Gastrocnemius medialis (tissue), 4 donors: Measurements from ENCODE around the gene RAB9A. TPM values are rescaled to one million over a fixed set of nuclear protein-coding genes. Genes with fewer than 3 reads are reported as not detected.
A peak's percentile ranks its signal among the peaks of the same experiment; 100 is the strongest.

ENCODE experiments used
- ATAC-seq, 2 donors: fragments of 150-250 bp; one replicate each; pipeline ENCODE4 v1.9.1; 2016
- DNase-seq, 2 donors: peaks; one replicate each; pipeline ENCODE4 v3.0.0-alpha.2; 2019
- H3K27ac ChIP-seq, 4 donors: fragments of 200-600 bp; sonication (generic); 1 replicate in 1 of 4; 2 replicates in 3 of 4; pipeline ENCODE4 v1.5.1; 2016 to 2018; ENCODE audit warnings: mild to moderate bottlenecking in 2 of 4, moderate library complexity in 1 of 4
- H3K27me3 ChIP-seq, 3 donors: fragments of 200-600 bp; sonication (generic) in 2 of 3; 1 replicate in 1 of 3; 2 replicates in 2 of 3; pipeline versions ENCODE4 v1.5.1 to v1.6.0; 2016 to 2019; ENCODE audit warnings: mild to moderate bottlenecking in 1 of 3, moderate library complexity in 1 of 3
- H3K36me3 ChIP-seq, 2 donors: fragments of 200-600 bp; sonication (generic) in 1 of 2; one replicate each; pipeline ENCODE4 v1.5.1; 2017 to 2018
- H3K4me1 ChIP-seq, 2 donors: fragments of 200-600 bp; sonication (generic) in 1 of 2; one replicate each; pipeline ENCODE4 v1.5.1; 2016 to 2017; ENCODE audit warnings: mild to moderate bottlenecking in 2 of 2
- H3K4me3 ChIP-seq, 4 donors: fragments of 200-600 bp; sonication (generic) in 3 of 4; 1 replicate in 1 of 4; 2 replicates in 3 of 4; pipeline ENCODE4 v1.5.1; 2016 to 2019; ENCODE audit warnings: mild to moderate bottlenecking in 2 of 4
- H3K9me3 ChIP-seq, 3 donors: fragments of 200-600 bp; sonication (generic) in 2 of 3; 1 replicate in 1 of 3; 2 replicates in 2 of 3; pipeline ENCODE4 v1.5.1; 2016 to 2019
- POLR2A ChIP-seq, 2 donors: fragments of 450-650 bp; IDR thresholded peaks; one replicate each; pipeline ENCODE4 v1.6.1; 2017; ENCODE audit warnings: antibody characterized with exemption in 2 of 2, mild to moderate bottlenecking in 2 of 2, moderate library complexity in 2 of 2
- in situ Hi-C, 4 donors: fragments of 200-750 bp; cut with MboI; loops; one replicate each; pipeline versions ENCODE4 v1.15.0 to v1.8.0; 2017; ENCODE audit warnings: low sequenced_read_pairs in 4 of 4
- intact Hi-C: fragments of 100-400 bp; cut with DNase I; formaldehyde crosslinking; loops from one replicate; pipeline ENCODE4 v1.15.1; 2023; ENCODE audit warnings: low total_unique reads
- total RNA-seq, 4 donors: library from RNA; depleted of rRNA; stranded (reverse); fragments of >200 nt; gene quantifications; one replicate each; pipeline versions ENCODE4 v1.1.0 to v1.2.3, GENCODE V29; 2016
- TF ChIP-seq, protein P1 (sequence below), 5 experiments: fragments of 450-650 bp in 3 of 5; fragments of 200-600 bp in 2 of 5; sonication (generic) in 2 of 5; IDR thresholded peaks in 4 of 5; conservative IDR thresholded peaks in 1 of 5; 1 replicate in 4 of 5; 2 replicates in 1 of 5; pipeline ENCODE4 v1.5.1; 2016 to 2019; ENCODE audit warnings: antibody characterized with exemption in 5 of 5, mild to moderate bottlenecking in 3 of 5, moderate library complexity in 3 of 5

The RAB9A gene
- total RNA-seq, 4 donors from 2014 or later = 15.0 to 21.7 (median 18.5) TPM

DNA sequence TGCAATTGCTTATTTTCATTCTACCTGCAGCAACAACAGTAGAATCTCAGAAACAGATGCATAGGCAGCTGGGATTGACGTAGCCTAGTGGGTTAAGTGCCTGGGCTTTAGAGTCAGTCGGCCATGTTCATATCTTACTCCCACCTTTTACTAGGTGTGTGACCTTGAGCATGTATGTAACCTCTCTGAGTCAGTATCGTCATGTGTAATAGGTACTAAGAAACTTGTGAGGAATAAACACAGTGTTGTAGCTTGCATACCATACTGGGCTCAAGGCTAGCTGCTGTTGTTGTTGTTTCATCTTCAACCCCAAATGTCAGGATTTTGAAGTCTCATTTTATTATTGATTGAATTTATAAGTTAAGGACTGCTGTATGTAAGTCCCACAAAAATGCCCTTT lies 14.2 kb downstream of the RAB9A start:
- H3K27me3 ChIP-seq = no peaks in the 10 kb centered on the region
- H3K9me3 ChIP-seq = no peaks in the 10 kb centered on the region
- no peak overlapping the region for H3K4me3 ChIP-seq
- in situ Hi-C loops (no loop called here), intact Hi-C loops (no loop called here)
- TF ChIP-seq, protein P1, sequence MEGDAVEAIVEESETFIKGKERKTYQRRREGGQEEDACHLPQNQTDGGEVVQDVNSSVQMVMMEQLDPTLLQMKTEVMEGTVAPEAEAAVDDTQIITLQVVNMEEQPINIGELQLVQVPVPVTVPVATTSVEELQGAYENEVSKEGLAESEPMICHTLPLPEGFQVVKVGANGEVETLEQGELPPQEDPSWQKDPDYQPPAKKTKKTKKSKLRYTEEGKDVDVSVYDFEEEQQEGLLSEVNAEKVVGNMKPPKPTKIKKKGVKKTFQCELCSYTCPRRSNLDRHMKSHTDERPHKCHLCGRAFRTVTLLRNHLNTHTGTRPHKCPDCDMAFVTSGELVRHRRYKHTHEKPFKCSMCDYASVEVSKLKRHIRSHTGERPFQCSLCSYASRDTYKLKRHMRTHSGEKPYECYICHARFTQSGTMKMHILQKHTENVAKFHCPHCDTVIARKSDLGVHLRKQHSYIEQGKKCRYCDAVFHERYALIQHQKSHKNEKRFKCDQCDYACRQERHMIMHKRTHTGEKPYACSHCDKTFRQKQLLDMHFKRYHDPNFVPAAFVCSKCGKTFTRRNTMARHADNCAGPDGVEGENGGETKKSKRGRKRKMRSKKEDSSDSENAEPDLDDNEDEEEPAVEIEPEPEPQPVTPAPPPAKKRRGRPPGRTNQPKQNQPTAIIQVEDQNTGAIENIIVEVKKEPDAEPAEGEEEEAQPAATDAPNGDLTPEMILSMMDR (IDR thresholded peaks at IDR 0.05 in 4 of 5, conservative IDR thresholded peaks at IDR 0.05 in 1 of 5) = no peak
- no peak for TF ChIP-seq POLR2A (IDR thresholded peaks at IDR 0.05)
- H3K36me3 ChIP-seq = no peaks in the 10 kb centered on the region
- ATAC-seq (no peak), DNase-seq (no peak)
- H3K4me1 ChIP-seq = peaks cover 23 to 33% of the 10 kb centered on the region in 2 donors
- H3K27ac ChIP-seq = peak overlapping the region in 2 of 4 donors; percentile 6 to 50

DNA sequence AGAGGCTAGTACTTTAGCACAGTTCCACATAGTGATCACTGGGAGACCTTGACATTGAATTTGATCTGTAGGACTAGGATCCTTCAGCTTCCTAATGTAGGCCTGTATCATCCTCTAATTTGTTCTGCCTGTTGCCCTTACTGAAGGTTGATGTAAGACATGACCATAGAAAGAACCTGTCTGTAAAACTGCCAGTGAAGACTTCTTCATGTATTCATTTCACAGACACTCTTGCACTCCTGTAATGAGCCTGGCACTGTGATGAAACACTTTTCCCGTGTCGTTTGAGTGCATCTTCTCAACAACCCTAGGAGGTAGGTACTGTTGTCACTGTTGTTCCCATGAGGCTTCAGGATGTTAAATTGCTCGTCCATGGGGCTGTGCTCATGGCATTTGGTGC lies 14.7 kb downstream of the RAB9A start:
- no peak for TF ChIP-seq POLR2A (IDR thresholded peaks at IDR 0.05)
- TF ChIP-seq, protein P1 (IDR thresholded peaks at IDR 0.05 in 4 of 5, conservative IDR thresholded peaks at IDR 0.05 in 1 of 5) = no peak
- no peak for DNase-seq
- peak overlapping the region in 2 of 4 donors; percentile 6 to 50 for H3K27ac ChIP-seq
- H3K27me3 ChIP-seq = no peaks in the 10 kb centered on the region
- no peak overlapping the region for H3K4me3 ChIP-seq
- no peaks in the 10 kb centered on the region for H3K9me3 ChIP-seq
- ATAC-seq = peak in 1 of 2 donors; percentile 86
- H3K4me1 ChIP-seq = peaks cover 18 to 29% of the 10 kb centered on the region in 2 donors
- H3K36me3 ChIP-seq = no peaks in the 10 kb centered on the region
- intact Hi-C loops = no loop called here
- in situ Hi-C loops = no loop called here

DNA sequence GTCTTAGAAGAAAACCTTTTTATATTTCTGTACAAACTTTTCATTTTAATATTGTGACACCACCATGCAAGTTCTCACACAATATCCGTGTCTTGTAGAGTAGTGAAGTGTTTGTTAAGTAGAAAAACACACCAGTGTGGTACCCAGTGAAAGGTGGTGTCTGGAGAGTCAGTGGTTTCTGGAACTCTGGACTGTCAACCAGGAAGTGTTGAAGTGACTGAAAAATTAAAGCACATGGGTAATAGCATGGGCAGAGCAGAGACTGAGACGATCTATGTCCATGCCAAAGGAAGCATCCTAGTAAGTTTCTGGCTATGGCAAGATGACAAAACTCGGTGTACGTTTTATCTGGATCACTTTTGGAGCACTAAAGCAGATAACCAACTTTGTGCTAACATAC lies 22.2 kb downstream of the RAB9A start:
- Histone ChIP-seq H3K4me3 (no peak overlapping the region), H3K36me3 (no peaks in the 10 kb centered on the region), H3K9me3 (no peaks in the 10 kb centered on the region), H3K4me1 (no peaks in the 10 kb centered on the region), H3K27me3 (no peaks in the 10 kb centered on the region), H3K27ac (no peak overlapping the region)
- in situ Hi-C loops = no loop called here
- ATAC-seq (no peak), DNase-seq (no peak)
- intact Hi-C loops = no loop called here
- TF ChIP-seq, protein P1 (IDR thresholded peaks at IDR 0.05 in 4 of 5, conservative IDR thresholded peaks at IDR 0.05 in 1 of 5) = no peak
- TF ChIP-seq POLR2A (IDR thresholded peaks at IDR 0.05) = no peak

DNA sequence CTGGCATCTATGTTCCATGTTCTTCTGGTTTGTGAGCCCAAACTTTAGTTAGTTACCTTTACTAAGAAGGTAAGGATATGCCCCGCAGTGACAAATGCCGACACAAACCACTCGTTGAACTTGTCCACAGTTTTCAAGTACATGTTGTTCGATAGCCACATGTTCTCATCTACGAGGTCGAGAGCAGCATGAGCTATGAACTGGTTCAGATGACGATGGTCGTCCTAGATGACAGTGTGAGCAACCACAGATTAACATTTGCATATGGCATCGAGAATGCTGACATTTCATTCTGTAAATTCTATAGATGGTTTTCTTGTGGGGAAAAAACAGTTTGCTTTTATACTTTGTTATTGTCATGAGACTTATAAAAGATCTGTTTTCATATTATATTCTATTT lies 27.5 kb downstream of the RAB9A start:
- Histone ChIP-seq H3K4me3 (no peak overlapping the region), H3K27ac (no peak overlapping the region), H3K27me3 (no peaks in the 10 kb centered on the region), H3K36me3 (no peaks in the 10 kb centered on the region), H3K4me1 (peaks cover 5% of the 10 kb centered on the region in 2 donors), H3K9me3 (no peaks in the 10 kb centered on the region)
- no peak for TF ChIP-seq POLR2A (IDR thresholded peaks at IDR 0.05)
- TF ChIP-seq, protein P1 (IDR thresholded peaks at IDR 0.05 in 4 of 5, conservative IDR thresholded peaks at IDR 0.05 in 1 of 5) = no peak
- ATAC-seq = no peak
- in situ Hi-C loops (no loop called here), intact Hi-C loops (no loop called here)
- DNase-seq = no peak

DNA sequence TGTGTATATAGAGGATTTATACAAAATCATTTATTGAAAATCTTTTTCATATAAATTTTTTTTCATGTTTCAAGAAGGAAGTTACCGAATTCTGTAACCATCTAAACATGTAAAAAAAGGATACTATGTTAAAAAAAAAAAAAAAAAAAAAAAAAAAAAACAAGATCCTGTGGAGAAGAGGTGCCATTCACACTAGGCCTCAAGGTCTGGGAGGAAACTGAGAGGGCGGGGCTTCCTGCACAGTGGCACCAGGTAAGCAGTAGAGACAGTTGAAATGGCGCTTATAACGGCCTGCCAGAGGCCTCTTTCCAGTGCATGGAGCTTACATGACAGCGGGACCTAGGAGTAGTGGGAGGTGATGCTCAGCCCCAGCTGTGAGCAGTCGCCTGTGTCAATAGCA lies 28.0 kb downstream of the RAB9A start:
- no peak for DNase-seq
- Histone ChIP-seq H3K27ac (no peak overlapping the region), H3K36me3 (no peaks in the 10 kb centered on the region), H3K4me3 (no peak overlapping the region), H3K27me3 (no peaks in the 10 kb centered on the region), H3K4me1 (peaks cover 5 to 9% of the 10 kb centered on the region in 2 donors), H3K9me3 (no peaks in the 10 kb centered on the region)
- TF ChIP-seq, protein P1 (IDR thresholded peaks at IDR 0.05 in 4 of 5, conservative IDR thresholded peaks at IDR 0.05 in 1 of 5) = no peak
- no peak for TF ChIP-seq POLR2A (IDR thresholded peaks at IDR 0.05)
- in situ Hi-C loops (no loop called here), intact Hi-C loops (no loop called here)
- no peak for ATAC-seq
